H9 (cell line): ENCODE measurements around the gene COX17. TPM values are rescaled to one million over a fixed set of nuclear protein-coding genes. Genes with fewer than 3 reads are reported as not detected.

Experiments
- DNase-seq: peaks from one replicate; pipeline ENCODE4 v3.0.0-alpha.2; 2017
- H2AFZ ChIP-seq: one replicate; pipeline ENCODE4 v1.6.1; 2013; ENCODE audit warnings: mild to moderate bottlenecking, low read length, control low read depth, moderate library complexity
- H2AK5ac ChIP-seq: 2 replicates; pipeline ENCODE4 v1.6.1; 2013; ENCODE audit warnings: low read length, control low read depth, mixed read lengths; ENCODE audit not compliant: insufficient read length
- H2BK120ac ChIP-seq: one replicate; pipeline ENCODE4 v1.6.1; 2013; ENCODE audit warnings: low read depth, mild to moderate bottlenecking, low read length, control low read depth, inconsistent platforms; ENCODE audit not compliant: poor library complexity, severe bottlenecking
- H2BK12ac ChIP-seq: 2 replicates; pipeline ENCODE4 v1.6.1; 2013; ENCODE audit warnings: low read length, control low read depth, mixed read lengths, low read depth; ENCODE audit not compliant: insufficient read length
- H2BK15ac ChIP-seq: 2 replicates; pipeline ENCODE4 v1.6.1; 2013; ENCODE audit warnings: low read depth, low read length, control low read depth
- H2BK20ac ChIP-seq: one replicate; pipeline ENCODE4 v1.6.1; 2013; ENCODE audit warnings: low read depth, mild to moderate bottlenecking, low read length, control low read depth, inconsistent platforms; ENCODE audit not compliant: poor library complexity, severe bottlenecking
- H2BK5ac ChIP-seq: 2 replicates; pipeline ENCODE4 v1.6.1; 2013; ENCODE audit warnings: low read length, control low read depth, mixed read lengths; ENCODE audit not compliant: insufficient read length
- H3K14ac ChIP-seq: 2 replicates; pipeline ENCODE4 v1.6.1; 2013; ENCODE audit warnings: low read length, control low read depth; ENCODE audit not compliant: insufficient read depth
- H3K18ac ChIP-seq: 2 replicates; pipeline ENCODE4 v1.6.1; 2013; ENCODE audit warnings: low read depth, mild to moderate bottlenecking, mixed read lengths, low read length, control low read depth; ENCODE audit not compliant: insufficient read length
- H3K23ac ChIP-seq: 2 replicates; pipeline ENCODE4 v1.6.1; 2013; ENCODE audit warnings: low read length, control low read depth, mixed read lengths, low read depth; ENCODE audit not compliant: insufficient read length
- H3K23me2 ChIP-seq: 2 replicates; pipeline ENCODE4 v1.6.1; 2013; ENCODE audit warnings: low read depth, mild to moderate bottlenecking, mixed read lengths, low read length, control low read depth; ENCODE audit not compliant: insufficient read length, poor library complexity, severe bottlenecking
- H3K27ac ChIP-seq: 2 replicates; pipeline ENCODE4 v1.5.1; 2013; ENCODE audit warnings: low read length, control low read depth, mixed read lengths, low read depth; ENCODE audit not compliant: insufficient read length
- H3K27me3 ChIP-seq: 2 replicates; pipeline ENCODE4 v1.6.1; 2013; ENCODE audit warnings: low read length, control low read depth, inconsistent platforms; ENCODE audit not compliant: insufficient read depth
- H3K4ac ChIP-seq: 2 replicates; pipeline ENCODE4 v1.6.1; 2013; ENCODE audit warnings: low read depth, mild to moderate bottlenecking, control low read depth, inconsistent platforms, low read length, moderate library complexity
- H3K4me1 ChIP-seq: 2 replicates; pipeline ENCODE4 v1.6.1; 2013; ENCODE audit warnings: low read length, control low read depth, inconsistent platforms; ENCODE audit not compliant: insufficient read depth
- H3K4me2 ChIP-seq: 2 replicates; pipeline ENCODE4 v1.6.1; 2013; ENCODE audit warnings: low read length, control low read depth, mixed read lengths; ENCODE audit not compliant: insufficient read length, insufficient read depth
- H3K56ac ChIP-seq: 2 replicates; pipeline ENCODE4 v1.6.1; 2013; ENCODE audit warnings: low read depth, mild to moderate bottlenecking, mixed read lengths, low read length, control low read depth; ENCODE audit not compliant: insufficient read length
- H3K79me1 ChIP-seq: 2 replicates; pipeline ENCODE4 v1.6.1; 2013; ENCODE audit warnings: low read depth, mild to moderate bottlenecking, moderate library complexity, low read length, control low read depth, inconsistent platforms; ENCODE audit not compliant: insufficient read depth, poor library complexity, severe bottlenecking
- H3K79me2 ChIP-seq: 2 replicates; pipeline ENCODE4 v1.6.1; 2013; ENCODE audit warnings: low read length, control low read depth, inconsistent platforms; ENCODE audit not compliant: insufficient read depth
- H3K9ac ChIP-seq: 2 replicates; pipeline ENCODE4 v1.6.1; 2013; ENCODE audit warnings: low read length, control low read depth, mixed read lengths; ENCODE audit not compliant: insufficient read length; ENCODE audit errors: extremely low read depth
- H3K9me3 ChIP-seq: one replicate; pipeline ENCODE4 v1.6.1; 2013; ENCODE audit warnings: low read depth, low read length, inconsistent platforms; ENCODE audit not compliant: control insufficient read depth
- H3T11ph ChIP-seq: one replicate; pipeline ENCODE4 v1.6.1; 2013; ENCODE audit warnings: mild to moderate bottlenecking, low read length, control low read depth, inconsistent platforms
- H4K20me1 ChIP-seq: one replicate; pipeline ENCODE4 v1.6.1; 2013; ENCODE audit not compliant: control insufficient read depth, insufficient read length, insufficient read depth
- H4K5ac ChIP-seq: 2 replicates; pipeline ENCODE4 v1.6.1; 2013; ENCODE audit warnings: low read depth, mild to moderate bottlenecking, mixed read lengths, low read length, control low read depth; ENCODE audit not compliant: insufficient read length
- H4K8ac ChIP-seq: replicated peaks from 2 replicates; pipeline ENCODE4 v1.6.1; 2013; ENCODE audit warnings: low read length, control low read depth, mixed read lengths, low read depth; ENCODE audit not compliant: insufficient read length
- H4K91ac ChIP-seq: 2 replicates; pipeline ENCODE4 v1.6.1; 2013; ENCODE audit warnings: low read depth, mild to moderate bottlenecking, moderate library complexity, mixed read lengths, low read length, control low read depth; ENCODE audit not compliant: insufficient read length
- H3K27ac Mint-ChIP-seq, 3 experiments: 2 replicates in 2 of 3; 3 replicates in 1 of 3; pipeline ENCODE4 v1.8.0; 2020 to 2021; ENCODE audit warnings: mixed read lengths in 3 of 3, mild to moderate bottlenecking in 1 of 3, moderate library complexity in 1 of 3
- H3K27me3 Mint-ChIP-seq: 2 replicates; pipeline ENCODE4 v1.8.0; 2021; ENCODE audit warnings: low read depth, mild to moderate bottlenecking, moderate library complexity, mixed read lengths
- H3K36me3 Mint-ChIP-seq, 3 experiments: 2 replicates in 2 of 3; 3 replicates in 1 of 3; pipeline ENCODE4 v1.8.0; 2020 to 2021; ENCODE audit warnings: low read depth in 3 of 3, mixed read lengths in 3 of 3; ENCODE audit not compliant: insufficient read depth in 1 of 3
- H3K4me1 Mint-ChIP-seq, 2 experiments: 2 replicates each; pipeline ENCODE4 v1.8.0; 2020; ENCODE audit warnings: mixed read lengths in 2 of 2
- H3K4me3 Mint-ChIP-seq, 2 experiments: 2 replicates in 1 of 2; 3 replicates in 1 of 2; pipeline ENCODE4 v1.8.0; 2020 to 2021; ENCODE audit warnings: mild to moderate bottlenecking in 2 of 2, mixed read lengths in 2 of 2, moderate library complexity in 1 of 2
- H3K9me3 Mint-ChIP-seq, 2 experiments: 2 replicates in 1 of 2; 3 replicates in 1 of 2; pipeline ENCODE4 v1.8.0; 2020; ENCODE audit warnings: mild to moderate bottlenecking in 2 of 2, mixed read lengths in 2 of 2, moderate library complexity in 1 of 2
- WGBS: extraction: QIAGEN DNeasy Blood & Tissue Kit; methylation state at CpG from one replicate; pipeline ENCODE4 v1.1.7; 2013; ENCODE audit warnings: missing lambda C conversion rate, low lambda C conversion rate, mixed read lengths; ENCODE audit not compliant: insufficient read length; ENCODE audit errors: extremely low coverage; 5-methylcytosine and 5-hydroxymethylcytosine counted together
- total RNA-seq: library from RNA; stranded (reverse); gene quantifications from 2 replicates; pipeline ENCODE4 v1.2.1, GENCODE V29; 2021
- TF ChIP-seq, protein P1 (sequence below): fragments of 200-600 bp; sonication (generic); conservative IDR thresholded peaks from 3 replicates; pipeline ENCODE4 v1.8.0; 2021; ENCODE audit warnings: antibody characterized with exemption, mild to moderate bottlenecking

COX17 gene
- total RNA-seq, 1 experiment from 2014 or later = 47.0 TPM

DNA sequence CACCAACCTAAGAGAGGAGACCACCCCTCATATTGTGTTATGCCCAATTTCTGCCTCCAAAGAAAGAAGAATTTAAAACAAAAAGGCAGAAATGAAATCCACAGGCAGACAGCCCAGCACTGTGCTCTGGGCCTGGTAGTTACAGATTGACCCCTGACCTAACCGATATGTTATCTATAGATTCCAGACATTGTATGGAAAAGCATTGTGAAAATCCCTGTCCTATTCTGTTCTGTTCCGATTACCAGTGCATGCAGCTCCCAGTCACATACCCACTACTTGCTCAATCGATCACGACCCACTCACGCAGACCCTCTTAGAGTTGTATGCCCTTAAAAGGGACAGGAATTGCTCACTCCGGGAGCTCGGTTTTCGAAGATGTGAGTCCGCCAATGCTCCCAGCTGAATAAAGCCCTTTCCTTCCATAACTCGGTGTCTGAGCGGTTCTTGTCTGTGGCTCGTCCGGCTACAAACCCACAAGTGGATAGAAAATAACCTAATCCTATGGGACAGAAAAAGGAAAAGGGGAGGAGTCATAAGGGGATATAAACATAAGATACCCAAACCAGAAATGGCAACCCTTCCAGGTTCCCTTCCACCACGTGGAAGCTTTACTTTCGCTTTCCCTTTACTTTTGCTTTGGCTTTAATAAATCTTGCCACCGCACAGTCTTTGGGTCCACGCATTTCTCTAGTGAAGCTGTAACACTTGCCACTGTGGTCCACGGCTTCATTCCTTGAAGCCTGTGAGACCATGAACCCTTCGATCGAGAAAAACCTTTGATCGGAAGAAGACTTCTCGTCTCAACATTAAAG is 23.9 kb upstream of the COX17 start:
- Histone ChIP-seq H3K23me2 (peaks cover 6% of the 10 kb centered on the region), H3K9ac (no peak overlapping the region), H3K27ac (no peak overlapping the region), H3K4ac (no peak overlapping the region), H3K79me2 (no peaks in the 10 kb centered on the region), H3K18ac (no peak overlapping the region), H4K5ac (no peak overlapping the region), H3K56ac (no peak overlapping the region), H3K79me1 (no peaks in the 10 kb centered on the region), H4K8ac (no peak overlapping the region), H3K4me2 (no peak overlapping the region), H3K27me3 (peaks cover 6% of the 10 kb centered on the region; the same call in 1 of the 2 replicates), H2BK20ac (no peak overlapping the region), H3K14ac (no peak overlapping the region), H3K9me3 (no peaks in the 10 kb centered on the region), H3K23ac (no peak overlapping the region), H4K91ac (no peak overlapping the region), H3K4me1 (no peaks in the 10 kb centered on the region; the same call in 1 of the 2 replicates), H2AFZ (no peak overlapping the region), H2AK5ac (no peak overlapping the region), H4K20me1 (no peaks in the 10 kb centered on the region), H2BK15ac (no peak overlapping the region), H2BK5ac (no peak overlapping the region), H3T11ph (no peak overlapping the region), H2BK12ac (no peak overlapping the region), H2BK120ac (no peak overlapping the region)
- no peak for DNase-seq
- no CpG with 5 or more reads among the region's 22 CpGs for WGBS
- peaks cover 19% of the 10 kb centered on the region for H3K27me3 Mint-ChIP-seq
- peaks cover 0 to 3% of the 10 kb centered on the region in 2 experiments; a peak in 2 of 5 replicates for H3K9me3 Mint-ChIP-seq
- peaks cover 0 to 2% (median 0%) of the 10 kb centered on the region in 3 experiments; a peak in 1 of 7 replicates for H3K36me3 Mint-ChIP-seq
- H3K27ac Mint-ChIP-seq = no peak overlapping the region
- TF ChIP-seq, protein P1, sequence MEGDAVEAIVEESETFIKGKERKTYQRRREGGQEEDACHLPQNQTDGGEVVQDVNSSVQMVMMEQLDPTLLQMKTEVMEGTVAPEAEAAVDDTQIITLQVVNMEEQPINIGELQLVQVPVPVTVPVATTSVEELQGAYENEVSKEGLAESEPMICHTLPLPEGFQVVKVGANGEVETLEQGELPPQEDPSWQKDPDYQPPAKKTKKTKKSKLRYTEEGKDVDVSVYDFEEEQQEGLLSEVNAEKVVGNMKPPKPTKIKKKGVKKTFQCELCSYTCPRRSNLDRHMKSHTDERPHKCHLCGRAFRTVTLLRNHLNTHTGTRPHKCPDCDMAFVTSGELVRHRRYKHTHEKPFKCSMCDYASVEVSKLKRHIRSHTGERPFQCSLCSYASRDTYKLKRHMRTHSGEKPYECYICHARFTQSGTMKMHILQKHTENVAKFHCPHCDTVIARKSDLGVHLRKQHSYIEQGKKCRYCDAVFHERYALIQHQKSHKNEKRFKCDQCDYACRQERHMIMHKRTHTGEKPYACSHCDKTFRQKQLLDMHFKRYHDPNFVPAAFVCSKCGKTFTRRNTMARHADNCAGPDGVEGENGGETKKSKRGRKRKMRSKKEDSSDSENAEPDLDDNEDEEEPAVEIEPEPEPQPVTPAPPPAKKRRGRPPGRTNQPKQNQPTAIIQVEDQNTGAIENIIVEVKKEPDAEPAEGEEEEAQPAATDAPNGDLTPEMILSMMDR = no peak
- H3K4me1 Mint-ChIP-seq = peaks cover 12 to 15% of the 10 kb centered on the region in 2 experiments; a peak in 3 of 4 replicates
- H3K4me3 Mint-ChIP-seq = no peak overlapping the region
